GM19238 (cell line): ENCODE measurements around the gene TSPOAP1.
"Not testable (repeated sequence)": the region's sequence is repeated elsewhere in the genome, so short reads cannot be mapped to it uniquely, and the experiment has no call there.

Experiments used
- DNase-seq: peaks from one replicate; pipeline ENCODE4 v3.0.0; 2011; ENCODE audit warnings: low spot score; ENCODE audit not compliant: insufficient read length

TSPOAP1 gene

GRCh38 chr17:58362368-58363014 is 33.9 kb upstream of the TSPOAP1 start:
- no peak for DNase-seq

- no peak for DNase-seq
Observed at GRCh38 chr17:58360296-58361063, 31.9 kb upstream of the TSPOAP1 start.

DNA sequence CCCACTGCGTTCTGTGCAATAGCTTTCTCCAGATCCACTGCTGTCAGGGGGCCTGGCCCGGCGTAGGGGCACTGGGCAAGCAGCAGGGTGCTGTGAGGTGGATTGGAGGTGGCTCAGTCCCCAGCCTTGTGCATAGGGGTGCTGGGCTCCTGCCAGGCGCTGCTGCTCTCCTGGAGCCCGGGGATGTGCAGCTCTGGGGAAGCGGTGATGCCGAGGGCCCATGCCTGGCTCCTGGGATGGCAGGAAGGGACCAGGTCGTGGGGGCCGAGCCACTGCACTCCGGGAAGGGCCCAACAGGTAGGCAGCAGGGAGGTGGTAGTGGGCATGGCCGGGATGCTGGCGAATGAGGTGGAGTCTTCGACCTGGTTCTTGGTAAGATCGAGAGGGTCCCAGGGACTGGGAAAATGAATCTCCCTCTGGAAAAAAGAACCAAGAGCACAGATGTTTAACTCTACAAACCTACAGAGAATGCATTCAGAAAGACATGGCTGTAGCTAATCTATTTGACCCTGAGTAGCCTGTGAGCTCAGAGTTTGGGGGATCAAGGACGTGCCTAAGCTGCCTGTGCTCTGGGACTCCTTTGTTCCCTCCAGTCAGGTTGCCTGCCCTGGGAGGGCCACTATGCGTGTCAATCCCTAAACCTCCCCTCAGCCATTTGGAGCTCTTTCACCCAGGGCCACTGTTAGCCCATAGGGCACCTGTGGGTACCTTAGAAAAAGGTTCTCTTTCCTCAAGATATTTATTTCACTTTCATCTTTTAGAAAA is 30.0 kb upstream of the TSPOAP1 start:
- DNase-seq, result no peak

- DNase-seq, result no peak
Observed at GRCh38 chr17:58357312-58358297, 29.0 kb upstream of the TSPOAP1 start.

- DNase-seq, result no peak
Observed at GRCh38 chr17:58356231-58356630, 27.6 kb upstream of the TSPOAP1 start.

DNA sequence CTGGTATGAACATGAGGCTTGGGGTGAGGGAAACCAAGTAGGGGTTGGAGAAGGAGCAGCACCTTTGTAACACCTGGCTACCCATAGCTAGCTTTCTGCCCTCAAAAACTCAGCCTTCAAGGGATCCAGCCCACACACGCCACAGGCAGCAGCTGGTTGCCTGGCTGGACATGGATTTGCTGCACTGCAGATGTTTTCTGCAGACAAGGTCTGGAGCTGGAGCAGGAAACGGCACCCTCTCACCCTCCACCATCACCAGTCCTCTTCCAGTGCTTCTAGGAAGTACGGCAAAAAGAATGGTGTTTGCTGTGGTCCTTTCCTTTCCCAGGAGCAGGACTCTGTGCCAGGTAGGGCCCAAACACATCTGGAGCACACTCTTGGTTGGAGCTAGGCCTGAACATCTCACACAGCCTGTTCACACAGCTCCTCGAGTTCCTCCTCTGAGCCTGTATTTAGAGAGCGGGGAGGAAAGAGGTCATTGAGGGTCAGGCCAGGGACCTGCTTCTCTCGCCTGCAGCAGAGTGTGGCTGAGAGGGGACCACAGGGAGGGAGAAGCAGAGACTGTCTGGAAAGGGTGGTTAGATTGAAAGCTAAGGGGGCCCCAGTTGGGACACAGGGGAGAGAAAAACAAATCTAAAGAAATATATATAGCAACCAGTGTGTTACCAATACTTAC is 26.1 kb upstream of the TSPOAP1 start:
- no peak for DNase-seq

GRCh38 chr17:58353389-58353825 is 24.8 kb upstream of the TSPOAP1 start:
- DNase-seq, result no peak

- no peak for DNase-seq
Observed at GRCh38 chr17:58352596-58353388, 24.2 kb upstream of the TSPOAP1 start.

DNA sequence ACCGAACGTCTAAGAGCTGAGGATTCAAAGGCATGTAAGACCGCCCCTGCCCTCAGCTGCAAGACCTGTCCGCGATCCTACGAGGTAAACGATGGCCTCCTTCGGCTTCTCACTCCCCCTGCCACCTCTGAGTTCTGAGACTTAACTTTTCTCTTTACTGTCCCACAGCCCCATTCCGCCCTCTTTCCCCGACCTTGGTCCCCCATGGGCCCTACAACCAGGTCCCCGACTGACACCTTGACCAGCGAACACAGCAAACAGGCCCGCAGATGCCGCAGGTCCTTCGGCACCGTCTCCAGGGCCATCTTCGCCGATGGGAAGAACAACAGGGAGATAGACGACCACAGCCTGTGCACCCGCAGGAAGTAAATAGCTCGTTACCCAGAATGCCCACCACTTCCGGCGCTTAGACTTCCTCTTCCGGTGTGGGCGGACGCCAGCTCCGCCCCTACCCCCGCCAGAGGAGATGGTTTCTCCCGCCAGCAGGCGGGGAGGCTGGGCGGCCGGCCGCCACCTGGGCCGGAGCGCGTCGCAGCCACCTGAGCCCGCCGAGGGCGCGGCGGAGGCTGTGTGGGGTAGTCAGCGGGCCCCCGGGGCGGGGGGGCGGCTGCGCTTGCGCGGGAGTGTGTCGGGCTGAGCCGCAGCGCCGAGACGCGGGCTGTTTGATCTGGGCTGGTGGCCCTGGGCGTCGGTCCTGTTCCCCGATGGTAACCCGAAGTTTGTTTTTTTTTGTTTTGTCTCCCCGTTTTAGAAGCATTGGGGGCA is 23.4 kb upstream of the TSPOAP1 start, which contains the start of gene SUPT4H1:
SUPT4H1 (minus strand) TSS at position 371 of the 765 bp plus-strand sequence; CDS start at position 305, 66 bp downstream.
- peak; percentile 91 for DNase-seq

DNA sequence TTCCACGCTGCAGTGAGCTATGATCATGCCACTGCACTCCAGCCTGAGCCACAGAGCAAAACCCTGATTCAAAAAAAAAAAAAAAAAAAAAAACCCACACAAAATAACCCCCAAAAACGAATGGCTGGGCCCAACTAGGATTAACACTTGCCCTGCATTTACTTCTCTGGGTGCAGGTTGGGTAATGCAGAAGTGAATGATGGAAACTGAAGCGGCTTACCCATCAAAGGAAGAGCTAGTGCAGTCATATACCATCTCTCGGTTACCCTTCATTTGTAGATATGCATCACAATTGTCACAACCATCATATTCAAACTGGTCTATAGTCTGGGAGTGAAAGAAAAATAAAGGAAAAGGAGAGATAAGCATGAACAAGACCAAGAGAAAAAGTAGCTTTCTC is 22.6 kb upstream of the TSPOAP1 start:
- DNase-seq, result no peak

DNA sequence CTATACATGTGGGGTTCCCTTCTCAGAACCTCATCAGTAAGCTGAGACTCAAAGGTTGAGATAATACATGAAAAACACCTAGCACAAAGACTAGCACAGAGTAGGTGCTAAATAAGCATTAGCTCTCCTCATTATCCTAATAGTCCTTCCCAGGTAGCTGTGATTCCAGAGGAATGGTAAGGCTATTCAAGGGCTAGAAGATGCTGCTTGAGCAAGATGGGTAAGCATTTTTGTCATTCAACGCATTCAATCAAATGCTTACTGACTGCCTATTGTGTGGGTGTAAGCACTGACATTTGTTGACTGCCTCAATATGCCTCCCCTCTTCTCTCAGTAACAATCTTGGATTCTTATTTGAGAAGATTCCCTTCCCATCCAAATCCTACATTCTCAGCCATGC is 19.4 kb upstream of the TSPOAP1 start:
- no peak for DNase-seq

GRCh38 chr17:58345500-58345899 is 16.9 kb upstream of the TSPOAP1 start:
- DNase-seq, result no peak

DNA sequence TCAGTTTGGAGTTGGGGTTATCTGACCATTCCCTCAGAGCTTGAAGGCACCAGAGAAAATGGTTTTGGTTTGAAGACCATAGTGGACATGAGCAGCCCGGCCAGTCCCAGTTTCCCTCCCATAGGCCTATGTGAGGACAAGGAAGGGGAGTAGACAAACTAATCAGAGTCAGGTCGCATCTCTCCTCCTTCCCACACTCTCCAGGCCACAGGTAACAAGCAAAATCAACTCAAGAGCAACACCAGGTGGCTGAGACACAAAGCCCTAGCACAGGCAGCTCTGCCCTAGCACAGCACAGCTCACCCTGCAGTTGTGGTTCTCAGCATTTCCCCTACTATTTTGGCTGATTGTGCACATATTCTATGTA is 16.2 kb upstream of the TSPOAP1 start:
- no peak for DNase-seq

GRCh38 chr17:58344047-58344790 is 15.6 kb upstream of the TSPOAP1 start:
- DNase-seq, result no peak

DNA sequence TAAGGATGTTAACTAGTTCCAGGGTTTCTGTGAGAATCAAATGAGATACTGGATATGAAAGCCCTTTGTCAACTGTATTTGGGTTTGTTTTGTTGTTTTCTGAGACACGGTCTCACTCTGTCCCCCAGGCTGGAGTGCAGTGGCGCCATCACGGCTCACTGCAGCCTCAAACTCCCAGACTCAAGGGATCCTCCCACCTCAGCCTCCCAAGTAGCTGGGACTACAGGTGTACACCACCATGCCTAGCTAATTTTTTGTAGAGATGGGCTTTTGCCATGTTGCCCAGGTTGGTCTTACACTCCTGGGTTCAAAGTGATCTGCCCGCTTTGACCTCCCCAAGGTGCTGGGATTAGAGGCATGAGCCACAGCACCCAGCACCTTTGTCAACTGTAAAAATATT is 14.5 kb upstream of the TSPOAP1 start:
- DNase-seq, result no peak

DNA sequence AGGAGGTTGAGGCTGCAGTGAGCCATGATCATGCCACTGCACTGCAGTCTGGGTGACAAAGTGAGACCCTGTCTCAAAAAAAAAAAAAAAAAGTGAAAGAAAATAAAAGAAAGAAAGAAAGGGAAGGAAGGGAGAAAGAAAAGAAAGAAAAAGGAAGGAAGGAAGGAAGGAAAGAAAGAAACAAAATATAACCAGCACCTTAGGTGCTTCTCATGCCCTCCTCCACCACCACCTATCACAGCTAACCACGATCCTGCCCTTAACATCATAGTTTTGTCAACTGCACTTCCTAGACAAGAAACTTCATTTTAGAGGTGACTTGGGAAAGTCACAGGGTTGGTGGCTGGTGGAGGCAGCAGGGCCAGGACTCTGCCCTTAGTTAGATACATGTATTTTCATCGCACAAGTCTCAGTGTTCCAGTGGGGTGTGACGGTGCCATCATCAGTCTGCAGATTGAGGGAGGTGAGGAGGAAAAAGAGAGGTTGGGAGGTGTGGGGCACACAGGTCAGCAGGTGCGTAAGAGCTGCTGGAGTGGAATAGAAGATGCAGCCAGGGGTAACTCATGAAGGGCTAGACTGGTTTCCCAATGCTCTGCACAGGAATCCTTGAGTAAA is 13.4 kb upstream of the TSPOAP1 start:
- DNase-seq, result no peak

DNA sequence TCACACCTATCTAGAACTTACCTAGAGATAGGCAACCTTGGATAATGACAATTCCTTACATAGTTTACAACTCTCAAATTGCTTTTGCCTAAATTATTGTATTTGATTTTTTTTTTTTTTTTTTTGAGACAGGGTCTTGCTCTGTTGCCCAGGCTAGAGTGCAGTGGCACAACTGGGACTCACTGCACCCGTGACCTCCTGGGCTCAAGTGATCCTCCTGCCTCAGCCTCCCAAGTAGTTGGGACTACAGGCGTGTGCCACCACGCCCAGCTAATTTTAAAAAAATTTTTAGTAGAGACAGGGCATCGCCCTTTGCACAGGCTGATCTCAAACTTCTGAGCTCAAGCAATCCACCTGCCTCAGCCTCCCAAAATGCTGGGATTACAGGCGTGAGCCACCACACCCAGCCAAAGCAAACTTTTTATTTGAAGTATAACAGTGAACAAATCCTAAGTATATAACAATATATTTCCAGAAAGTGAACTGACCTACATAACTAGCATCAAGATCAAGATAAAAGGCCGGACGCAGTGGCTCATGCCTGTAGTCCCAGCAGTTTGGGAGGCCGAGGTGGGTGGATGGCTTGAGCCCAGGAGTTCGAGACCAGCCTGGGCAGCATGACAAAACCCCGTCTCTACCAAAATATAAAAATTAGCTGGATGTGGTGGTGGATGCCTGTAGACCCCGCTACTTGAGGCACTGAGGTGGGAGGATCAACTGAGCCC is 12.7 kb upstream of the TSPOAP1 start:
- DNase-seq, result not testable (repeated sequence)
